Fibroblast of skin of left biceps (primary cell): ENCODE results near the gene LRIG1.
A peak's percentile ranks its signal among the peaks of the same experiment; 100 is the strongest.

Experiments
- DNase-seq, 2 experiments: peaks; one replicate each; pipeline ENCODE4 v3.0.0-alpha.2; 2013; ENCODE audit warnings: low read depth in 2 of 2

The LRIG1 gene

GRCh38 chr3:66500576-66501482 lies at the start of gene LRIG1:
Gene LRIG1 (minus strand): TSS chr3:66501022. CDS start chr3:66500407, 615 bp downstream.
- DNase-seq: peak; percentile 96 to 98

GRCh38 chr3:66544619-66545429 lies 44.0 kb upstream of the LRIG1 start:
- no peak for DNase-seq

- no peak for DNase-seq
These were observed 41.3 kb upstream of the LRIG1 start for GRCh38 chr3:66542153-66542552.

- no peak for DNase-seq
These were observed 38.7 kb upstream of the LRIG1 start for GRCh38 chr3:66539466-66539989.

GRCh38 chr3:66538390-66538789 lies 37.6 kb upstream of the LRIG1 start:
- no peak for DNase-seq

- no peak for DNase-seq
These were observed 36.9 kb upstream of the LRIG1 start for GRCh38 chr3:66537735-66538134.

GRCh38 chr3:66536791-66537190 lies 36.0 kb upstream of the LRIG1 start:
- DNase-seq: no peak

- no peak for DNase-seq
These were observed 33.6 kb upstream of the LRIG1 start for GRCh38 chr3:66534304-66534845.

- DNase-seq: no peak
These were observed 31.8 kb upstream of the LRIG1 start for GRCh38 chr3:66532613-66533012.

GRCh38 chr3:66532160-66532587 lies 31.4 kb upstream of the LRIG1 start:
- DNase-seq: no peak

- DNase-seq: no peak
These were observed 30.4 kb upstream of the LRIG1 start for GRCh38 chr3:66531256-66531655.

- no peak for DNase-seq
These were observed 26.4 kb upstream of the LRIG1 start for GRCh38 chr3:66527246-66527645.

- no peak for DNase-seq
These were observed 24.9 kb upstream of the LRIG1 start for GRCh38 chr3:66525771-66526170.

GRCh38 chr3:66520724-66521123 lies 19.9 kb upstream of the LRIG1 start:
- DNase-seq: no peak

- no peak for DNase-seq
These were observed 17.8 kb upstream of the LRIG1 start for GRCh38 chr3:66518644-66519043.

GRCh38 chr3:66518126-66518525 lies 17.3 kb upstream of the LRIG1 start:
- DNase-seq: no peak

GRCh38 chr3:66517241-66517640 lies 16.4 kb upstream of the LRIG1 start:
- DNase-seq: no peak

- no peak for DNase-seq
These were observed 7.6 kb upstream of the LRIG1 start for GRCh38 chr3:66508461-66508860.

GRCh38 chr3:66507423-66508260 lies 6.8 kb upstream of the LRIG1 start:
- no peak for DNase-seq

- no peak for DNase-seq
These were observed 5.3 kb upstream of the LRIG1 start for GRCh38 chr3:66506154-66506553.
